Stimulated activated CD4-positive, alpha-beta T cell treated with anti-CD3 and anti-CD28 coated beads, TNF-alpha, amount 100 ng/mL, for 48 hours (primary cell): Measurements from ENCODE around the gene SLC5A6.
A peak's percentile ranks its signal among the peaks of the same experiment; 100 is the strongest.

Experiments
- DNase-seq, 3 donors: peaks; one replicate each; pipeline ENCODE4 v3.0.0-alpha.2; 2020; ENCODE audit warnings: low read depth in 3 of 3

The SLC5A6 gene

GRCh38 chr2:27211943-27212625, at the start of gene SLC5A6, which contains the start of gene ATRAID:
SLC5A6 (minus strand) TSS chr2:27212268; CDS start chr2:27207650, 4,618 bp downstream.
ATRAID (plus strand) TSS chr2:27212041; CDS start chr2:27212369, 328 bp downstream.
- DNase-seq: peak; percentile 76 to 86 (median 77)

GRCh38 chr2:27261241-27261925, 49.3 kb upstream of the SLC5A6 start:
- no peak for DNase-seq

DNA sequence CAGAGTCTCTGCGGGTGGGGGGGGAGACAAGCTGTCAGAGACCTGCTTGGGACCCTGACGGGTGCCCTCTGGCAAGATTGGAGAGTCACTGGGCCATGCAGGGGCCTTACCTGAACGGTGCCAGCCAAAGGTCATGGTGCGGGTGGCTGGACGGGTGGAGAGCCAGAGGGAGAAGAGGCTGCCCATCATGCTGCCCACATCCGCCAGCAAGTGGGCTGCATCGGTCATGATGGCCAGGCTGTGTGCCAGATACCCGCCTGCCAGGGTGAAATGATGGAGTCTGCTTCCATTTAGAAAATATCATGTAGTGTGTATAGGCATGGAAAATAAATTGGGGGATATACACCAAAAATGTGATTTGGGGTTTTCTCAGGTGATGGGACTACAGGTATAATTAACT, 46.0 kb upstream of the SLC5A6 start:
- DNase-seq: no peak

DNA sequence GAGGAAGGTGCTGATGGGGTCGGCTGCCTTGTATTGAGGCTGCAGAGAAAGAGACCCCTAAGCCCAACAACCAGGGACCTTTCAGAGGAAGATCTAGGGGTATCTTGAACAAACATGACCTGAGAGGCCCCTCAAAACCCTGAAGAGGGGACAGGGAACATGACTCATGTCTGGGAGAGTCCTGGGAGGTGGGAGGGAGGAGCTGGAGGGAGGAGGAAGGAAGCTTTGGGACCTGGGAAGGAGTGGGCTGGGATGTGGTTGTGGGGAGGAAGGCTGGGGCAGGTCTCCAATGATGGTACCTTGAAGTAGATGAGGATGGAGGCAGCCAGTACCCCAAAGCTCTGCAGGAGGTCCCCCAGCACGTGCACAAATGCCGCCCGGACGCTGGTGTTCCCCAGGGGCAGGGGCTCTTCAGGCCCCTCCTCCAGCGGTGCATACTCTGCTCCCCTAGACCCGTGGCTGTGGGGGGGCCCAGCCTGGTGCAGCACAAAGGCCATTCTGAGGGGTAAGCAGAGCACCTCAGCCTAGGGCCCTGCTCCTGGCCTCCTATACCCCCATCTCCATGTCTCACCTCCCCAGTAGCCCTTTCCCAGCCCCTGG, 44.9 kb upstream of the SLC5A6 start:
- no peak for DNase-seq

- no peak for DNase-seq
These were observed 43.6 kb upstream of the SLC5A6 start for GRCh38 chr2:27255660-27256059.

DNA sequence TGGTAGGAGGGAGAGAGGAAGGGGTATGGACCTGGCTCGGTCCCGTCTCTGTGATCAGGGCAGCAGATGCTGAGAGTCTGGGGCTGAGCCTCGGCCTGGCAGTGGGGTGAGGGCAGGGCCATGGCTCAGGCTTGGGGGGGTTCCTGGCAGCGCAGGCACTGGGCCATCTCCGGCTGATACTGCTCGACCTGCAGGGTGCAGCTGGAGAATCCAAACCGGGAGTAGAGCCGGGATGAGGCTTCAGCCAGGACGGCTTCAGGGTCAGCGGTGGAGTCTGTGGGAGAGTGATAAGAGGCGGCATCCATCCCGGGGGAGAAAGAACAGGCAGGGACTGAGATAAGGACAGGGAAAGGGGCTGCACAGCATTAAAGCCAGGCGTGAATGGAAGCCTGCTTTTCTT, 43.1 kb upstream of the SLC5A6 start:
- DNase-seq: no peak

- DNase-seq: no peak
These were observed 39.7 kb upstream of the SLC5A6 start for GRCh38 chr2:27251766-27252165.

DNA sequence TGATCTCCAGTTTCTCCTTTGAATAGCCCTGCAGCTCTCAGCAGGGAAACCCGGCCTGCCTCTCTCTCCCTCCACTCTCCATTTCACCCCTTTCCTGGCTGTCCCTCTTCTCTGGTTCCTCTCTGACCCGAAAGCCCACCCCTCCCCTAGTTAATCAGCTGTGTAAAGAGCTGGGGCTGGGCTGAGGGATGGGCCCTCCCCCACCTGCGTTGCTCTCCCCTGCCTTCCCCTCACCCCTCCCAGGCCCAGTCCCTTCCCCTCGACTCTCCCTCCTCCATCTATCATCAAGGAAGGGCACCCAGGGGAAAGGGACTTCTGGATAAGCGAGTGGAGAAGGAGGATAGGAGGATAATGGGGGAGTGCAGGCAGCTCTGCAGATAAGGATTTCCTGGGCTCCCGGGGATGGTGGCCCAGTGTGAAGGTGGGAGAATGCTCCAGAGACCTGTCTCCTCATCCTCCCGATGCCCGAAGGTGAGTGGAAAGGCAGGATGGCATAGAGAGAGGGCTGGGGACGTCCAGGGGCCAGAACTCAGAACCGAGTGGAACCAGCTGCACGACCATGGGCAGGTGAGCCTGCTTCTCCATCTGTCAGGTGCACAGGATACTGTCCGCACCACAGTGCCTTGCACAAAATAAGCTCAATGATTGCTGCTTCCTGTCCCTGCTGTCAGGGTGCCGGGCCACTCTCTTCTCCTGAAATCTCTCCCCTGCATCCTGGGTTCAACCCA, 38.7 kb upstream of the SLC5A6 start:
- no peak for DNase-seq

- DNase-seq: peak; percentile 37 to 42 (median 40)
These were observed 38.0 kb upstream of the SLC5A6 start for GRCh38 chr2:27249891-27250651.

DNA sequence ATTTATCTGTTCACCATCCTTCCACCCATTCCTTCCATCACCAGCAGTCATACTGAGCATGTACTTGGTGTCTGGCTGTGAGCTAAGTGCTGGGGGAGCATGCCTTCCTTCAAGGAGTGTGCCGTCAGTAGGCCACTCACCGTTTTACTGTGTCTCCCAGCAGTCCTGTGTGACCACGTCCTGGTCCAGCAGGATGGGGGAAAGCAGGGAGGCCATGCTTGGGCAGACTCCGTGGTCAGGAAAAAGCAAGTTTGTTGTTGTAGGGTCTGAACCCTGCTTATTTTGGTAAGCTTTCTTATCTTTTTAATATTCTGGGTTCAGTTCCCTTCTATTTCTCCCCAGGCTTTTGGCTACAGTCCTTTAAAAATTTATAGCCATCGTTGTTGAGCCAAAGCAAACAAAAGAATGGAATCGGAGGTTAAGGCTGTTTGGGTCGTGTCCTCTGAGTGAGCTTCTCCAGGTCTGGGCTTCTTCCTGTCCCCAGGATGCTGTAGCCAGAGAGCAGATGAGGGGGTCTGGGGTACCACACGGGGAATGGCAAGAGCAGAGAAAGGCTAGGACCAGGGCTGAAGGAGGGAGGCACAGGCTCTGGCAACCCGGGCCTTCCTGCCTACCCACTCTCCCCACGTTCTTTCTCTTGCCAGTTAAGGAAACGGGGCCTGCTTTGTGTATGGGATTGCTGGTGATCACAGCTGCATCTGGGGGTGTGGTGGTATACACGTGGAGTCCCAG, 37.3 kb upstream of the SLC5A6 start:
- DNase-seq: no peak

GRCh38 chr2:27247893-27248292, 35.8 kb upstream of the SLC5A6 start:
- no peak for DNase-seq

GRCh38 chr2:27245626-27246025, 33.6 kb upstream of the SLC5A6 start:
- no peak for DNase-seq

- no peak for DNase-seq
These were observed 33.0 kb upstream of the SLC5A6 start for GRCh38 chr2:27245116-27245515.

DNA sequence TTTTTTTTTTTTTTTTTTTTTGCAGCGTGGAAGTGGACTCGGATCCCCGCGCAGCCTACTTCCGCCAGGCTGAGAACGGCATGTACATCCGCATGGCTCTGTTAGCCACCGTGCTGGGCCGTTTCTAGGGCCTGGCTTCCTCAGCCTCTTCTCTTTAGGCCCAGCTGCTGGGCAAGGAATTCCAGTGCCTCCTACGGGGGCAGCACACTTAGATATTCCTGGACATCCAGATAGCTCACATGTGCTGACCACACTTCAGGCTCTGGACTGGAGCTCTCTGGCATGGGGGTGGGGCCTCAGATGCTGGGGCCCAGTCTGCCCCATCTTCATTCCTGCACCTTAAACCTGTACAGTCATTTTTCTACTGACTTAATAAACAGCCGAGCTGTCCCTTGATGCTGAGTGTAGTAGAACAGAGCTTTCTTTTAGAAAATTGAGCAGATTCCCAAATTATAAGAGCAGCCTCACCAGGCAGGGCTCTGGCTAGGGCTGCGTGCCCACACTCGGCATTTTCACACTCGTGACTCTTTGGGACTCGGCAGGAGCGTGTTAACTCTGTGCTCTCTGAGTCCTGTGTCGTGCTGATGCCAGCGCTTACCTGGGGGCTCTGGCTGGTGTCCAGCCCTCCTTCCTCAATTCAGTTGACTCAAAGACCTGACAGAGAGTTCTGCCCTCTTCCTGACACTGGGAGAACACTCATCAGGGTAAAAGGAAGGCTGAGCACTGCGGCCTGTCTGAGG, 31.5 kb upstream of the SLC5A6 start:
- DNase-seq: no peak

- no peak for DNase-seq
These were observed 30.5 kb upstream of the SLC5A6 start for GRCh38 chr2:27242614-27242951.

GRCh38 chr2:27241761-27242613, 29.9 kb upstream of the SLC5A6 start:
- DNase-seq: no peak

DNA sequence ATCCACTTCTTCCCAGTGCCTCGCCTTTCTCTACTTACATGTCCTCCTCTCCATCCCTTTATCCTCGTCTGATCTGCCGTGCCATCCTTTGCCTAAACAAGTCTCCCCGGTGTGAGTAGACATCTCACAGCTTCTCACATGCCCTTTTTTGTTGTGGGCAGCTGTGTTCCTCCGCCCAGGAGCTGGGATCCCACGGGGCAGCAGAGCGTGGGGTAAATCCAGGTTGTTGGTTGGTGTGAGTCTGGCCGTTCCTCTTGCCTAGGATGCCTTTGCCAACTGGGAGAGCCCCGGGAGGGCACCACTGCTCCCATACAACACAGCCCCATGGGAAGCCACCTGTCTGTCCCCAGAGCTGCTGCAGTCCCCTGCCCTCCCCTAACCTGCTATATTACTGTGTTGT, 28.3 kb upstream of the SLC5A6 start:
- DNase-seq: no peak

DNA sequence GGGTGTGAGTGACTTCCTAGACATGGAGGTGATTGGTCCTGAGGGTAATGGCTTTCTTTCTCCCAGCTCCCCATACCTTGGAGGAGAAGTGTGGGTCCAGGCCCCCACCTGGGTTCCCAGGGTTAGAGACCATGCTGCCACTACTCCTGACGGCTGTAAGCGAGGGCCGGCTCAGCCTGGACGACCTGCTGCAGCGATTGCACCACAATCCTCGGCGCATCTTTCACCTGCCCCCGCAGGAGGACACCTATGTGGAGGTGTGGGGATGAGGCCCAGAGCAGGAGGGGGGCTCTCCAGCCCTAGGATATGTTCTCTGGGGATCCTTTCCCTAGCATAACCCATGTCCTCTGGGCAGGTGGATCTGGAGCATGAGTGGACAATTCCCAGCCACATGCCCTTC, 26.9 kb upstream of the SLC5A6 start:
- DNase-seq: no peak

- DNase-seq: no peak
These were observed 25.4 kb upstream of the SLC5A6 start for GRCh38 chr2:27237341-27237945.
